Fibroblast of lung (primary cell): ENCODE data around the gene PEPD.

ENCODE experiments used
- CTCF ChIP-seq, 2 donors: IDR thresholded peaks in 1 of 2; conservative IDR thresholded peaks in 1 of 2; 1 replicate in 1 of 2; 2 replicates in 1 of 2; pipeline ENCODE4 v1.5.1; 2011 to 2012; ENCODE audit warnings: low read length in 2 of 2, control low read depth in 1 of 2, inconsistent platforms in 1 of 2, low read depth in 1 of 2, mild to moderate bottlenecking in 1 of 2
- EZH2 ChIP-seq: IDR thresholded peaks from 2 replicates; pipeline ENCODE4 v1.5.1; 2012; ENCODE audit warnings: low read length, control low read depth, mild to moderate bottlenecking; ENCODE audit errors: missing control alignments

DNA sequence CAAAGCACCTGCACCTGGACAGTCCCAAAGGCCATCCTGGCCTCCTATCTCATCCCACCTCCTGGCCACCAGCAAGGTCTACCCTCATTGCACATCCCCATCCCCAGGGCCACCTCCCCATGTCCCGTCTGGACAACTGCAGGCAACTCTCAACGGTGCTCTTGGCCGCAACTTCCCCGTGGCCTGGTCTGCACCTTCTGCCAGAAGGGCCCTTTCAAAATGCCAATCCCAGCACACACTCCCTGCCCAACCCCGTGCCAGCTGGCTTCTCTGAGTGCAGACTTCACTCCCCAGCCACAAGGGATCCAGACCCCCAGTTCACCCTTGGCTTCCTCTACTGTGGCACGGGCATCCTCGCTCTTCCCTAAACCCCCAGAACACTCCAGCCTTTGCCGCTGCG lies 8.2 kb downstream of the PEPD start:
- TF ChIP-seq EZH2, result no peak
- TF ChIP-seq CTCF (conservative IDR thresholded peaks at IDR 0.05 in 1 of 2, IDR thresholded peaks at IDR 0.05 in 1 of 2; ENCODE audit: low read depth in 1 of 2, low read length in 2 of 2), result no peak
